Measurements from ENCODE around the gene HSFX2.
"Not testable (repeated sequence)": the region's sequence is repeated elsewhere in the genome, so short reads cannot be mapped to it uniquely, and the experiment has no call there.

- not testable (repeated sequence) for TF ChIP-seq CTCF (IDR thresholded peaks at IDR 0.05; ENCODE audit: borderline replicate concordance, extremely low read depth, low read length, poor library complexity, severe bottlenecking); EZH2 (IDR thresholded peaks at IDR 0.05; ENCODE audit: borderline replicate concordance, low read depth, low read length, severe bottlenecking)
These were observed 43.2 kb downstream of the HSFX2 start for GRCh38 chrX:149551939-149552248.
